HG02763 (cell line): ENCODE data around the gene FMN2.

Experiments used
- ATAC-seq: cut with Tn5 transposase; IDR thresholded peaks from one replicate; pipeline ENCODE4 v1.9.1; 2021; ENCODE audit warnings: mild to moderate bottlenecking, moderate library complexity; ENCODE audit not compliant: unreplicated experiment

Gene FMN2

GRCh38 chr1:240474133-240474614 is 382.5 kb downstream of the FMN2 start:
- ATAC-seq: no peak

DNA sequence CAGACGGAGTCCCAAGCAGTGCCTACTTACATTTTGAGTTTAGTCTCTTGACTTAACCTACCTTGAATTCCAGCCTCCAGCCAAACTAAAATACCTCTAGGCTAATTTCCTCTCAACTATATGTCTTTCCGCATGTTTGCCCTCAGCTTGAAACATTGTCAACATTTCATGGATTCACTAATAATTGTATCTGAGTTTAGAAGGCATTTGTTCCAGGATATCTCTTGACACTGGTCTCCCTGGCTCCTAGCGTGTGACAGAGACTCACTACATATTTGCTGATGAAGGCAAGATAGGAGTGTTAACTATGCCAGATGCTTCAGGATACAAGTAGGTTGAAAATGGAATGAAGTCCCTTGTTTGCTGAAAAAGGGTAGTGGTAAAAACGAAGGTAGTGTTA is 384.1 kb downstream of the FMN2 start:
- ATAC-seq: no peak

GRCh38 chr1:240478536-240478935 is 386.9 kb downstream of the FMN2 start:
- ATAC-seq: no peak

- no peak for ATAC-seq
These were observed 393.2 kb downstream of the FMN2 start for GRCh38 chr1:240484804-240485443.

GRCh38 chr1:240486611-240487010 is 394.9 kb downstream of the FMN2 start:
- ATAC-seq: no peak

DNA sequence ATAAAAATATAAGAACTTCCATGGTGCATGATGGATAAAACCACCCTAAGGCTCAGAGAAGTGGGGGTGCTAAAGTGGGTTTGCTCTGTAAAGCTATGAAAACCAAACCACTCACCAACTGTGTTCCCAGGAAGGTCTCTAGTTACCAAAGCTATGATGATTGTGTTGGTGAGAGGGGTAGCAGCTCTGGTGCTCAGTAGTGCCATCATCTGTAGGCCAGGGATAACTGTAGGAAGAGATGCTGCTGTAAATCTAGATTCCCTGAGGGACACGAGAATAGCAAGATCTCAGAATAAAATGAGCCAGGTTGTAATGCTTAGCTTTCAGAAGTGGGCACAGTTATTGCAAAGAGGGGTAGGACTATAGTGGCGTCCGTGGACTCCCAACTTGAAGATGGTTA is 395.8 kb downstream of the FMN2 start:
- no peak for ATAC-seq

DNA sequence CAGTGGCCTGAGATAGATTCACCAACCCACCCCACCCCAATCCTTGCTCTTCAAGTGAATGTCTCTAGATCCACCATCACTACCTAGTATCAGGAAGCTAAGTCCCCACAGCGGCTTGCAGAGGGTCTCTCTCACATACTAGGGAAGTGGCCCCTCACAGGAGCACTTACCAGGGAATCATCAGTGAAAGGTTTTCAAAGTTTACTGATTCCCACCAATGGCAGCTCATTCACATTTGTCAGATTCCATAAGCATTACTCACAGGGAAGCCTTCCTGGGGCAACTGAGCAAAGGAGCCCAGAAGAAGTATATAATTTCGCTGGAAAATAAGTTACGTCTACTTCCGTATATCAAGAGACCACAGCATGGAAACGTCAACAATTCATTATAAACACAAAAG is 399.5 kb downstream of the FMN2 start:
- ATAC-seq: no peak

DNA sequence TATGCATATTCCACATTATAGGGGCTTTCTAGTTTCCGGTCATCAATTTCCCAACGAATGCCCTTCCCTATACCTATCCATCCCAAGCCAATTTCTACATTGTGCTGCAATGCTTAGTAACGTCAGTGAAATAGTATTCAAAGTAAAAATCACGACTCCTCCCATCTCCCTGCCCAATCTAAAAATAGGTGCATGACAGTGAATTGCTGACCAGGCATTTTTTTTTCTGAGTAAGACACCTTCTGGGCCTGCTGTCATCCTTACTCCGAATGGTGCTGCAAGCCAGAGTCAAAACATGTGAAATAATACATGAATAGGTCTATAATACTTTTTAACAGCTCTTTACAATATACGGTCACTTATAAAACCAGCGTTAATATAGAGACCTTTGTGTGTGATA is 400.1 kb downstream of the FMN2 start:
- no peak for ATAC-seq

GRCh38 chr1:240492832-240493440 is 401.3 kb downstream of the FMN2 start:
- no peak for ATAC-seq

- ATAC-seq: no peak
These were observed 403.9 kb downstream of the FMN2 start for GRCh38 chr1:240495601-240496000.

DNA sequence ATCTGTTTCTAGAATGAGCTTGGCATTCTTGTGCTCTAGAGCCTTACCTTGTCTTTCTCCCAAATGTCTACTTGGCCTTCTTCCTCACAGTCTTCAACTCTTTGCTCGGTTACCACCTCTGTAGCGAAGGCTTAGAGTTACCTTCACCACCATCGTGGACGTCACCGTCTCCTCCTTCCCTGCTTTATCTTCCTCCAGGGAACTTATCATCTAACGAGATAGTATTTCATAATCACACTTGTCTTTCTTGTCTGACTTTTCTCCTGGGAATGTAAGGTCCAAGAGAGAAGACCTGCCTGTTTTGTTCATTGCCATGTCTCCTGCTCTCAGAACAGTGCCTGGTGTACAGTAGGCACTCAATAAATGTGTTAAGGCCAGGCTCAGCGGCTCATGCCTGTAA is 404.7 kb downstream of the FMN2 start:
- no peak for ATAC-seq

- no peak for ATAC-seq
These were observed 405.3 kb downstream of the FMN2 start for GRCh38 chr1:240496941-240497340.

DNA sequence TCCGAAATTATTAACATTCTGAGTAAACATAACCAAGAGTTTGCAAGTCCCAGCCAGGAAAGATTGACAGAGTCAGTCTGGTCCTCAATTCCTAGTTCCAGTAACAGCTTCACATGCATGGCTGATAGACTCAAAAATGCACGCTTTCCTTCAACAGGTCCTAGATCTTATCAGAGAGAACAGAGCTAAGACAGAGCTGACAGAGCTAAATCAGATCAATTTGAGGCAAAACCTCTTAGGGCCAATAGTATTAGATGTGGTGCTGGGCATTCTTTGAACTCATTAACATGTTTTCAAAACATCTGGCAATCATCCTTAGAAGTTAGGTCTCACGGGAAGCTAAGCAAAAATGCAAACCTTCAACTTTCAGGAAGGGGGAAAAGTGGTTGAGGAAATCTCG is 406.2 kb downstream of the FMN2 start:
- no peak for ATAC-seq

GRCh38 chr1:240498335-240498734 is 406.7 kb downstream of the FMN2 start:
- ATAC-seq: no peak

GRCh38 chr1:240499012-240499411 is 407.3 kb downstream of the FMN2 start:
- ATAC-seq: no peak

GRCh38 chr1:240500647-240501046 is 409.0 kb downstream of the FMN2 start:
- no peak for ATAC-seq

DNA sequence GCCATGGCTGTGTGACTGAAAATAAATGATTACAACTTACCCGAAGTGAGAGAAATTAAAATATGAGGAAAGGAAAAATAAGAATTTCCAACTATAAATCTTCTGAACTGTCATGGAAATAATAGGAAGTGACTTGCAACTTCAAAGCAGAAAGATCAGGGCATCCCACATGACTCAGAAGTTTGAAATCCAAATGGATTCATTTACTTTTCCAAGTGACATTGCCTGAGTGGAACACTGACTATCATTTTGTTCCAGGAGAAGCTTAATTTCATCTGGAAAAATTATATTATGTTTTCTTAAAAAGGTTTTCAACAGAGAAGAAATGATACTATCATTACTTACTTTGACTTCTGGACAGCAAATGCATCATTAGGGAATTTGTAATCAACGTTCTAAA is 409.4 kb downstream of the FMN2 start:
- ATAC-seq: no peak

GRCh38 chr1:240503036-240503435 is 411.4 kb downstream of the FMN2 start:
- ATAC-seq: no peak

GRCh38 chr1:240503558-240503957 is 411.9 kb downstream of the FMN2 start:
- no peak for ATAC-seq

- ATAC-seq: no peak
These were observed 414.5 kb downstream of the FMN2 start for GRCh38 chr1:240506176-240506575.

DNA sequence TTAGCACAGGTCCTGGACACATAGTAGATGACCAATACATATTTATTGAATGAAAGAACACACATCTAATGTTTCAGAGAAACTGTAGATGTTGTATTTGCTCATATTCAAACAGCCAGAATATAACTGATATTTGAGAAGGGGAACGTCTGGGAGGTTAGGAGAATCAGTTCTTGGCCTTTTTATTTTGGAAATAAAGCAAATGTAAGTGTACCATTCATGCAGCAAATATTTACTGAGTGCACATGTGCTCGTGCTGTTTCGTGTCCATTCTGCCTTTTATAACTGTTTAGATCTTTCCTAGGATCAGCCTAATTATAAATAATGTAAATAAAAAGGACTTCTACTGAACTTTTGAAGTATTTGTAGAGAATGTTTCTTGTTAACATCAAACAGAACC is 416.5 kb downstream of the FMN2 start:
- ATAC-seq: no peak

GRCh38 chr1:240508950-240509349 is 417.3 kb downstream of the FMN2 start:
- ATAC-seq: no peak

DNA sequence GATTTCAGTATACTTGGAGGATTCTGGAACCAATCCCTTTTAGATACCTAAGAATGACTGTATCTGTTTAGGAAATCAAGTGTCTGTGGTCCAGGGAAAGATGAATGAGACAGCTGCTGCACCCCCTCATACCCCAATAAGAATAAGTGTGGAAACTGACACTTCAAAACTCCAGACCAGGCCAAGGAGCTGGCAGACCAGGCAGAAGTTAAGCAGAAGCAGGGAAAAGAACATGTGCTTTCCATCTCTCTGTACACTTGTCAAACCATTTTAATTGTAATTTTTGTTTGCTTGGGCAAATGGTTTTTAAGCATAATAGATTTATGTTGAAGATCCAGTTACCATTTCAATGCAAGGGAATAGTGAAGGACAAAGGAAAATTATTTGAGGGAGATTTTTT is 420.1 kb downstream of the FMN2 start:
- ATAC-seq: no peak
